ENCODE results near the gene HAPSTR1. TPM values are rescaled to one million over a fixed set of nuclear protein-coding genes. Genes with fewer than 3 reads are reported as not detected.

The HAPSTR1 gene
- total RNA-seq, 2 donors from 2014 or later = 31.9 to 32.6 TPM

- H3K4me3 ChIP-seq = no peak overlapping the region
- DNase-seq (no peak), ATAC-seq (no peak)
- TF ChIP-seq CTCF (IDR thresholded peaks at IDR 0.05) = no peak
- TF ChIP-seq POLR2A (IDR thresholded peaks at IDR 0.05) = no peak
- no peaks in the 10 kb centered on the region for H3K36me3 ChIP-seq (replicated peaks in 1 of 2; ENCODE audit: insufficient read depth in 1 of 2, low read depth in 2 of 2)
- 86 to 91% methylated on average over 4 of the region's 4 CpGs for WGBS, 2 donors
- H3K27me3 ChIP-seq = no peaks in the 10 kb centered on the region
- H3K27ac ChIP-seq = no peak overlapping the region
- H3K9me3 ChIP-seq = no peaks in the 10 kb centered on the region
- H3K4me1 ChIP-seq = no peaks in the 10 kb centered on the region
- intact Hi-C loops (cut with DNase I) = no loop called here
These were observed 26.4 kb upstream of the HAPSTR1 start for GRCh38 chr16:9065077-9065476.

- TF ChIP-seq POLR2A (IDR thresholded peaks at IDR 0.05) (no peak), CTCF (IDR thresholded peaks at IDR 0.05) (no peak)
- H3K9me3 ChIP-seq = no peaks in the 10 kb centered on the region
- intact Hi-C loops (cut with DNase I) = no loop called here
- no peaks in the 10 kb centered on the region for H3K36me3 ChIP-seq (replicated peaks in 1 of 2; ENCODE audit: insufficient read depth in 1 of 2, low read depth in 2 of 2)
- 92 to 100% methylated on average over 2 of the region's 2 CpGs for WGBS, 2 donors
- no peak overlapping the region for H3K27ac ChIP-seq
- no peaks in the 10 kb centered on the region for H3K27me3 ChIP-seq
- ATAC-seq (no peak), DNase-seq (no peak)
- H3K4me1 ChIP-seq = no peaks in the 10 kb centered on the region
- no peak overlapping the region for H3K4me3 ChIP-seq
These were observed 22.6 kb upstream of the HAPSTR1 start for GRCh38 chr16:9068886-9069285.

- Histone ChIP-seq H3K9me3 (no peaks in the 10 kb centered on the region), H3K27me3 (no peaks in the 10 kb centered on the region), H3K4me3 (no peak overlapping the region), H3K4me1 (no peaks in the 10 kb centered on the region), H3K27ac (no peak overlapping the region), H3K36me3 (replicated peaks in 1 of 2; ENCODE audit: insufficient read depth in 1 of 2, low read depth in 2 of 2) (no peaks in the 10 kb centered on the region)
- intact Hi-C loops (cut with DNase I) = no loop called here
- ATAC-seq (no peak), DNase-seq (no peak)
- TF ChIP-seq CTCF (IDR thresholded peaks at IDR 0.05) (no peak), POLR2A (IDR thresholded peaks at IDR 0.05) (no peak)
- whole genome bisulfite sequencing, 2 donors = 67 to 69% methylated on average over 4 of the region's 4 CpGs
These were observed 21.2 kb upstream of the HAPSTR1 start for GRCh38 chr16:9070254-9070653.

GRCh38 chr16:9071377-9071776 lies 20.1 kb upstream of the HAPSTR1 start:
- H3K9me3 ChIP-seq = no peaks in the 10 kb centered on the region
- WGBS, 2 donors = 76 to 79% methylated on average over 9 of the region's 9 CpGs
- H3K4me1 ChIP-seq = no peaks in the 10 kb centered on the region
- ATAC-seq (no peak), DNase-seq (no peak)
- no peaks in the 10 kb centered on the region for H3K27me3 ChIP-seq
- no peaks in the 10 kb centered on the region for H3K36me3 ChIP-seq (replicated peaks in 1 of 2; ENCODE audit: insufficient read depth in 1 of 2, low read depth in 2 of 2)
- no peak overlapping the region for H3K27ac ChIP-seq
- no peak overlapping the region for H3K4me3 ChIP-seq
- intact Hi-C loops (cut with DNase I) = no loop called here
- TF ChIP-seq POLR2A (IDR thresholded peaks at IDR 0.05) = no peak
- no peak for TF ChIP-seq CTCF (IDR thresholded peaks at IDR 0.05)

GRCh38 chr16:9072806-9073341 lies 18.6 kb upstream of the HAPSTR1 start:
- no peak overlapping the region for H3K27ac ChIP-seq
- no peak for ATAC-seq

More at GRCh38 chr16:9072806-9073341, 18.6 kb upstream of the HAPSTR1 start:
- no peaks in the 10 kb centered on the region for H3K9me3 ChIP-seq
- DNase-seq = no peak
- no peaks in the 10 kb centered on the region for H3K36me3 ChIP-seq (replicated peaks in 1 of 2; ENCODE audit: insufficient read depth in 1 of 2, low read depth in 2 of 2)
- no peaks in the 10 kb centered on the region for H3K4me1 ChIP-seq
- no peak for TF ChIP-seq CTCF (IDR thresholded peaks at IDR 0.05)
- no peak for TF ChIP-seq POLR2A (IDR thresholded peaks at IDR 0.05)
- H3K27me3 ChIP-seq = no peaks in the 10 kb centered on the region
- WGBS, 2 donors = 56 to 67% methylated on average over 6 of the region's 6 CpGs
- H3K4me3 ChIP-seq = no peak overlapping the region
- intact Hi-C loops (cut with DNase I) = no loop called here

Measured in body of pancreas (tissue), 4 donors.